ENCODE results near the gene TMCO1.
"Not testable (repeated sequence)": the region's sequence is repeated elsewhere in the genome, so short reads cannot be mapped to it uniquely, and the experiment has no call there.

The TMCO1 gene

GRCh38 chr1:165799387-165799786 is 30.7 kb upstream of the TMCO1 start:
- DNase-seq (ENCODE audit: low spot score) = no peak
- in situ Hi-C loops (cut with MboI; ENCODE audit: low pct_unique_long_range_greater_than_20kb, low sequenced_read_pairs, unreplicated experiment) = no loop called here
- TF ChIP-seq CTCF (IDR thresholded peaks at IDR 0.05; ENCODE audit: extremely low read depth, insufficient read depth, missing control alignments) = no peak

GRCh38 chr1:165795894-165796293 is 27.2 kb upstream of the TMCO1 start:
- no peak for DNase-seq (ENCODE audit: low spot score)
- no peak for TF ChIP-seq CTCF (IDR thresholded peaks at IDR 0.05; ENCODE audit: extremely low read depth, insufficient read depth, missing control alignments)
- in situ Hi-C loops (cut with MboI; ENCODE audit: low pct_unique_long_range_greater_than_20kb, low sequenced_read_pairs, unreplicated experiment) = no loop called here

- DNase-seq (ENCODE audit: low spot score) = no peak
- in situ Hi-C loops (cut with MboI; ENCODE audit: low pct_unique_long_range_greater_than_20kb, low sequenced_read_pairs, unreplicated experiment) = no loop called here
- TF ChIP-seq CTCF (IDR thresholded peaks at IDR 0.05; ENCODE audit: extremely low read depth, insufficient read depth, missing control alignments) = no peak
Measured at GRCh38 chr1:165793951-165794350, 25.3 kb upstream of the TMCO1 start.

- TF ChIP-seq CTCF (IDR thresholded peaks at IDR 0.05; ENCODE audit: extremely low read depth, insufficient read depth, missing control alignments) = no peak
- no peak for DNase-seq (ENCODE audit: low spot score)
- in situ Hi-C loops (cut with MboI; ENCODE audit: low pct_unique_long_range_greater_than_20kb, low sequenced_read_pairs, unreplicated experiment) = no loop called here
Measured at GRCh38 chr1:165787741-165788140, 19.1 kb upstream of the TMCO1 start.

GRCh38 chr1:165783519-165783918 is 14.9 kb upstream of the TMCO1 start:
- DNase-seq (ENCODE audit: low spot score); in situ Hi-C loops (cut with MboI; ENCODE audit: low pct_unique_long_range_greater_than_20kb, low sequenced_read_pairs, unreplicated experiment): not testable (repeated sequence)

GRCh38 chr1:165778197-165778596 is 9.5 kb upstream of the TMCO1 start:
- DNase-seq (ENCODE audit: low spot score); in situ Hi-C loops (cut with MboI; ENCODE audit: low pct_unique_long_range_greater_than_20kb, low sequenced_read_pairs, unreplicated experiment): not testable (repeated sequence)

- in situ Hi-C loops (cut with MboI; ENCODE audit: low pct_unique_long_range_greater_than_20kb, low sequenced_read_pairs, unreplicated experiment) = no loop called here
- no peak for DNase-seq (ENCODE audit: low spot score)
- TF ChIP-seq CTCF (IDR thresholded peaks at IDR 0.05; ENCODE audit: extremely low read depth, insufficient read depth, missing control alignments) = no peak
Measured at GRCh38 chr1:165773324-165773965, 4.8 kb upstream of the TMCO1 start.

GRCh38 chr1:165772739-165773138 is 4.1 kb upstream of the TMCO1 start:
- in situ Hi-C loops (cut with MboI; ENCODE audit: low pct_unique_long_range_greater_than_20kb, low sequenced_read_pairs, unreplicated experiment) = no loop called here
- DNase-seq (ENCODE audit: low spot score) = no peak
- no peak for TF ChIP-seq CTCF (IDR thresholded peaks at IDR 0.05; ENCODE audit: extremely low read depth, insufficient read depth, missing control alignments)
